HEK293 (cell line): Measurements from ENCODE around the gene TBC1D9B.

Experiments
- CTCF ChIP-seq: fragments of 450-650 bp; formaldehyde crosslinking; IDR thresholded peaks from 2 replicates; pipeline ENCODE4 v1.5.1; 2016; ENCODE audit warnings: missing biosample characterization, missing genetic modification characterization
- PRDM10 ChIP-seq: fragments of 450-650 bp; formaldehyde crosslinking; IDR thresholded peaks from 2 replicates; pipeline ENCODE4 v1.5.1; 2016; ENCODE audit warnings: missing biosample characterization, missing genetic modification characterization
- ZBTB11 ChIP-seq: fragments of 450-650 bp; formaldehyde crosslinking; conservative IDR thresholded peaks from 2 replicates; pipeline ENCODE4 v1.5.1; 2016; ENCODE audit warnings: low read depth, missing biosample characterization, missing genetic modification characterization
- ZEB2 ChIP-seq: fragments of 450-650 bp; formaldehyde crosslinking; IDR thresholded peaks from 2 replicates; pipeline ENCODE4 v1.5.1; 2016; ENCODE audit warnings: missing biosample characterization, missing genetic modification characterization

- no peak for TF ChIP-seq ZEB2 (tag by site-specific recombination)
- no peak for TF ChIP-seq PRDM10 (tag by site-specific recombination)
- TF ChIP-seq CTCF (tag by site-specific recombination) = no peak
- no peak for TF ChIP-seq ZBTB11
Observed at GRCh38 chr5:179915406-179915935, 7.8 kb upstream of the TBC1D9B start.
